ENCODE results near the gene PRR33. TPM values are rescaled to one million over a fixed set of nuclear protein-coding genes. Genes with fewer than 3 reads are reported as not detected.

The PRR33 gene
- total and polyA plus RNA-seq, 9 donors = 0.90 to 7.0 (median 3.5) TPM

GRCh38 chr11:1899686-1900085 is 8.0 kb upstream of the PRR33 start:
- WGBS (ENCODE audit: insufficient coverage) = no CpG with 5 or more reads among the region's 5 CpGs
- Histone ChIP-seq H3K4me3 (ENCODE audit: low read length) (no peak overlapping the region), H3K9me3 (replicated peaks; ENCODE audit: control insufficient read depth, low read depth, low read length) (no peaks in the 10 kb centered on the region), H3K36me3 (ENCODE audit: control insufficient read depth, insufficient read depth, low read length) (no peaks in the 10 kb centered on the region), H3K4me1 (ENCODE audit: control insufficient read depth, insufficient read depth, low read length) (peaks cover 4% of the 10 kb centered on the region), H3K27ac (ENCODE audit: low read length) (peak overlapping the region; percentile 57), H3K27me3 (ENCODE audit: control insufficient read depth, insufficient read depth, low read length) (no peaks in the 10 kb centered on the region)
- DNase-seq = no peak

GRCh38 chr11:1899090-1899489 is 7.4 kb upstream of the PRR33 start:
- no peak for DNase-seq
- Histone ChIP-seq H3K9me3 (replicated peaks; ENCODE audit: control insufficient read depth, low read depth, low read length) (no peaks in the 10 kb centered on the region), H3K4me3 (ENCODE audit: low read length) (no peak overlapping the region), H3K27ac (ENCODE audit: low read length) (peak overlapping the region; percentile 57), H3K36me3 (ENCODE audit: control insufficient read depth, insufficient read depth, low read length) (no peaks in the 10 kb centered on the region), H3K4me1 (ENCODE audit: control insufficient read depth, insufficient read depth, low read length) (peaks cover 4% of the 10 kb centered on the region), H3K27me3 (ENCODE audit: control insufficient read depth, insufficient read depth, low read length) (no peaks in the 10 kb centered on the region)
- WGBS (ENCODE audit: insufficient coverage) = 100% methylated on average over 2 of the region's 4 CpGs

GRCh38 chr11:1896923-1897322 is 5.2 kb upstream of the PRR33 start:
- no peak for DNase-seq
- H3K4me1 ChIP-seq (ENCODE audit: control insufficient read depth, insufficient read depth, low read length) = peaks cover 1% of the 10 kb centered on the region
- H3K9me3 ChIP-seq (replicated peaks; ENCODE audit: control insufficient read depth, low read depth, low read length) = no peaks in the 10 kb centered on the region
- no peaks in the 10 kb centered on the region for H3K27me3 ChIP-seq (ENCODE audit: control insufficient read depth, insufficient read depth, low read length)
- H3K36me3 ChIP-seq (ENCODE audit: control insufficient read depth, insufficient read depth, low read length) = no peaks in the 10 kb centered on the region
- H3K4me3 ChIP-seq (ENCODE audit: low read length) = no peak overlapping the region
- WGBS (ENCODE audit: insufficient coverage) = 76% methylated on average over 7 of the region's 12 CpGs
- H3K27ac ChIP-seq (ENCODE audit: low read length) = peak overlapping the region; percentile 22

GRCh38 chr11:1896468-1896867 is 4.8 kb upstream of the PRR33 start:
- Histone ChIP-seq H3K4me3 (ENCODE audit: low read length) (no peak overlapping the region), H3K36me3 (ENCODE audit: control insufficient read depth, insufficient read depth, low read length) (no peaks in the 10 kb centered on the region), H3K27ac (ENCODE audit: low read length) (no peak overlapping the region), H3K9me3 (replicated peaks; ENCODE audit: control insufficient read depth, low read depth, low read length) (no peaks in the 10 kb centered on the region), H3K4me1 (ENCODE audit: control insufficient read depth, insufficient read depth, low read length) (peaks cover 5% of the 10 kb centered on the region), H3K27me3 (ENCODE audit: control insufficient read depth, insufficient read depth, low read length) (no peaks in the 10 kb centered on the region)
- WGBS (ENCODE audit: insufficient coverage) = no CpG with 5 or more reads among the region's 10 CpGs
- DNase-seq = no peak

- no peak overlapping the region for H3K4me3 ChIP-seq (ENCODE audit: low read length)
- H3K4me1 ChIP-seq (ENCODE audit: control insufficient read depth, insufficient read depth, low read length) = peaks cover 21% of the 10 kb centered on the region
- no peak overlapping the region for H3K27ac ChIP-seq (ENCODE audit: low read length)
- peaks cover 2% of the 10 kb centered on the region for H3K36me3 ChIP-seq (ENCODE audit: control insufficient read depth, insufficient read depth, low read length)
- H3K27me3 ChIP-seq (ENCODE audit: control insufficient read depth, insufficient read depth, low read length) = no peaks in the 10 kb centered on the region
- no peak for DNase-seq
- no peaks in the 10 kb centered on the region for H3K9me3 ChIP-seq (replicated peaks; ENCODE audit: control insufficient read depth, low read depth, low read length)
- 48% methylated on average over 3 of the region's 11 CpGs for WGBS (ENCODE audit: insufficient coverage)
These were observed 3.1 kb upstream of the PRR33 start for GRCh38 chr11:1894759-1895158.

- no peak overlapping the region for H3K4me3 ChIP-seq (ENCODE audit: low read length)
- no peaks in the 10 kb centered on the region for H3K27me3 ChIP-seq (ENCODE audit: control insufficient read depth, insufficient read depth, low read length)
- peaks cover 10% of the 10 kb centered on the region for H3K36me3 ChIP-seq (ENCODE audit: control insufficient read depth, insufficient read depth, low read length)
- no peaks in the 10 kb centered on the region for H3K9me3 ChIP-seq (replicated peaks; ENCODE audit: control insufficient read depth, low read depth, low read length)
- no peak for DNase-seq
- no peak overlapping the region for H3K27ac ChIP-seq (ENCODE audit: low read length)
- peaks cover 27% of the 10 kb centered on the region for H3K4me1 ChIP-seq (ENCODE audit: control insufficient read depth, insufficient read depth, low read length)
- WGBS (ENCODE audit: insufficient coverage) = 85% methylated on average over 4 of the region's 5 CpGs
These were observed 2.1 kb upstream of the PRR33 start for GRCh38 chr11:1893581-1894359.

GRCh38 chr11:1892558-1892957 is 863 bp upstream of the PRR33 start:
- H3K9me3 ChIP-seq (replicated peaks; ENCODE audit: control insufficient read depth, low read depth, low read length) = no peaks in the 10 kb centered on the region

GRCh38 chr11:1892116-1892515 is 421 bp upstream of the PRR33 start:
- no peaks in the 10 kb centered on the region for H3K27me3 ChIP-seq (ENCODE audit: control insufficient read depth, insufficient read depth, low read length)
- H3K9me3 ChIP-seq (replicated peaks; ENCODE audit: control insufficient read depth, low read depth, low read length) = no peaks in the 10 kb centered on the region
- WGBS (ENCODE audit: insufficient coverage) = 100% methylated on average over 1 of the region's 7 CpGs
- DNase-seq = no peak
- H3K36me3 ChIP-seq (ENCODE audit: control insufficient read depth, insufficient read depth, low read length) = peaks cover 25% of the 10 kb centered on the region
- no peak overlapping the region for H3K27ac ChIP-seq (ENCODE audit: low read length)
- peaks cover 39% of the 10 kb centered on the region for H3K4me1 ChIP-seq (ENCODE audit: control insufficient read depth, insufficient read depth, low read length)
- no peak overlapping the region for H3K4me3 ChIP-seq (ENCODE audit: low read length)

More at GRCh38 chr11:1892558-1892957, 863 bp upstream of the PRR33 start:
- peaks cover 21% of the 10 kb centered on the region for H3K36me3 ChIP-seq (ENCODE audit: control insufficient read depth, insufficient read depth, low read length)
- H3K4me3 ChIP-seq (ENCODE audit: low read length) = no peak overlapping the region
- no peaks in the 10 kb centered on the region for H3K27me3 ChIP-seq (ENCODE audit: control insufficient read depth, insufficient read depth, low read length)
- peaks cover 39% of the 10 kb centered on the region for H3K4me1 ChIP-seq (ENCODE audit: control insufficient read depth, insufficient read depth, low read length)
- H3K27ac ChIP-seq (ENCODE audit: low read length) = no peak overlapping the region
- DNase-seq = no peak
- 91% methylated on average over 4 of the region's 5 CpGs for WGBS (ENCODE audit: insufficient coverage)

GRCh38 chr11:1890856-1891830 is 552 bp downstream of the PRR33 start:
- no peak overlapping the region for H3K4me3 ChIP-seq (ENCODE audit: low read length)
- H3K4me1 ChIP-seq (ENCODE audit: control insufficient read depth, insufficient read depth, low read length) = peaks cover 39% of the 10 kb centered on the region
- peaks cover 32% of the 10 kb centered on the region for H3K36me3 ChIP-seq (ENCODE audit: control insufficient read depth, insufficient read depth, low read length)
- H3K9me3 ChIP-seq (replicated peaks; ENCODE audit: control insufficient read depth, low read depth, low read length) = no peaks in the 10 kb centered on the region
- H3K27ac ChIP-seq (ENCODE audit: low read length) = peak overlapping the region; percentile 42
- DNase-seq = no peak
- no peaks in the 10 kb centered on the region for H3K27me3 ChIP-seq (ENCODE audit: control insufficient read depth, insufficient read depth, low read length)
- WGBS (ENCODE audit: insufficient coverage) = 62% methylated on average over 28 of the region's 34 CpGs
